ENCODE data around the gene PINLYP.
A peak's percentile ranks its signal among the peaks of the same experiment; 100 is the strongest.

DNA sequence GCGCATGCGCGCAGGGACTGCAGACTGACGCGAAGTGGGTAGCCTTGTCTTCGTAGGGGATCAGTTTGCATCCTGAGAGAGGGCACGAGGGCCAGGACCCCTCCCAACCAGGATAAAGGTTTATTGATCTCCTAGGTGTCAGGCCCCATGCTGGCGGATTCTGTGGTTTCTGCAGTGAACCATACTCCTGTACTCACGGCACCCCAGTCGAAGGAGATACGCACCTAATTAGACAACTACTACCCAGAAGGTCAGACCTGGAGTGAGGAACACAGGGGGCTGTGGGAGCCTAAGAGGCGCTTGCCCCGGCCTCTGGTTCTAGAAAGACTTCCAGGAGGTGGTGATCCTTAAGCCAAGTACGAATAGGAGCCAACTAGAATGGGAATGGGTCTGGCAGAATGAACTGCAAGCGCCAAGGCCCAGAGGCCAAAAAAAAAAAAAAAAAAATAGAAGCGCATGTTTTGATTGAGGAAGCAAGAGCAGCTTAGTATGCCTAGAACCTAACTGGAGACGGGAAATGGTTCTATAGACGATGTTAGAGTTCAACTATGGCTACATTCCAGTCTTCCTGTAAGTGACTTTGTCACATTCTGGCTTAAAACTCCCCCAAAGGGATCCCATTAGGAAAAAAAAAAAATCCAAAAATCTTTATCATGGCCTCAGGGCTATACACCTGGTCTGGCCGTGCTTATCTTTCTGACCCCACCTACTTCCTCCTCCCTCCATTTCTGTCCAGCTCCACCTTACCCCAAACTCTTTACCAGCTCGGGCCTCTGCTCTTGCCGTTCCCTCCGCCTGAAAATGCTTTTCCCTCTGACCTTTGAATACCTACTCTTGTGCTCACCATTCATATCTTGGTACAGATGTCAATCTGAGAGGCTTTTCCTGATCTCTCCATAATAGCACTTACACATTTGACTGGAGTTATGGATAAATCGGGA lies 44.7 kb downstream of the PINLYP start:
- no peak for TF ChIP-seq SP1 (IDR thresholded peaks at IDR 0.05)
- no peak for TF ChIP-seq SP1 (CRISPR knock-in tag; IDR thresholded peaks at IDR 0.05)
- TF ChIP-seq NR2C2 (CRISPR knock-in tag; IDR thresholded peaks at IDR 0.05; ENCODE audit: borderline replicate concordance) = no peak
- no peak for TF ChIP-seq ZNF687 (CRISPR knock-in tag; IDR thresholded peaks at IDR 0.05)
- TF ChIP-seq ZNF652 (CRISPR knock-in tag; IDR thresholded peaks at IDR 0.05; ENCODE audit: borderline replicate concordance, low read depth) = no peak
- peak; percentile 13; the same call in 1 of the 2 replicates for TF ChIP-seq SIN3A (IDR thresholded peaks at IDR 0.05; ENCODE audit: borderline replicate concordance, low read depth, low read length)
- no peak for TF ChIP-seq ZNF431 (CRISPR knock-in tag; IDR thresholded peaks at IDR 0.05; ENCODE audit: borderline replicate concordance, low read depth)
- no peak for TF ChIP-seq TAF1 (CRISPR knock-in tag; IDR thresholded peaks at IDR 0.05)
- no peak for TF ChIP-seq SP2 (CRISPR knock-in tag; IDR thresholded peaks at IDR 0.05)
- TF ChIP-seq ZFP90 (CRISPR knock-in tag; IDR thresholded peaks at IDR 0.05; ENCODE audit: borderline replicate concordance) = no peak
- TF ChIP-seq ZNF263 (CRISPR knock-in tag; IDR thresholded peaks at IDR 0.05) = no peak
- TF ChIP-seq ZNF224 (CRISPR knock-in tag; IDR thresholded peaks at IDR 0.05) = no peak
- TF ChIP-seq MYC (CRISPR knock-in tag; IDR thresholded peaks at IDR 0.05; ENCODE audit: borderline replicate concordance) = no peak
- TF ChIP-seq ETV6 (CRISPR knock-in tag; conservative IDR thresholded peaks at IDR 0.05) = no peak
- no peak for TF ChIP-seq ZNF616 (CRISPR knock-in tag; IDR thresholded peaks at IDR 0.05; ENCODE audit: low read depth)

Data from HepG2 (cell line).